PC-9 (cell line): ENCODE measurements around the gene AGBL3. TPM values are rescaled to one million over a fixed set of nuclear protein-coding genes. Genes with fewer than 3 reads are reported as not detected.

Experiments
- BruUV-seq: library from RNA; stranded (reverse); fragments of 400-500 nt; replicated peaks from 2 replicates; lab custom pipeline; 2021; lab: Mats Ljungman, UMichigan
- CTCF ChIA-PET: fragments of 300-600 bp; sonication (Branson Sonifier 250); formaldehyde crosslinking; loops from one replicate; lab custom pipeline; 2022; ENCODE audit warnings: antibody characterized with exemption; lab: Charles Lee
- POLR2A ChIA-PET: fragments of 300-600 bp; sonication (Branson Sonifier 250); formaldehyde crosslinking; loops from one replicate; lab custom pipeline; 2022; ENCODE audit warnings: antibody characterized with exemption; ENCODE audit not compliant: unreplicated experiment; lab: Charles Lee
- DNase-seq, 2 experiments: peaks; one replicate each; pipeline versions ENCODE4 v3.0.0 to v3.0.0-alpha.2; 2015 to 2022; ENCODE audit warnings: mixed read lengths in 1 of 2
- H2AFZ ChIP-seq: fragments of 200-600 bp; sonication (generic); 2 replicates; pipeline ENCODE4 v1.8.1; 2017; ENCODE audit warnings: antibody characterized with exemption
- H3F3A ChIP-seq: fragments of 200-600 bp; sonication (generic); 2 replicates; pipeline ENCODE4 v1.8.1; 2017; ENCODE audit warnings: antibody characterized with exemption, mild to moderate bottlenecking, low read depth; ENCODE audit not compliant: insufficient read depth
- H3K27ac ChIP-seq: fragments of 200-600 bp; sonication (generic); 2 replicates; pipeline ENCODE4 v1.6.1; 2016; ENCODE audit warnings: mixed run types
- H3K27me3 ChIP-seq: fragments of 200-600 bp; sonication (generic); 2 replicates; pipeline ENCODE4 v1.6.1; 2016; ENCODE audit warnings: low read depth, mixed run types; ENCODE audit not compliant: insufficient read depth
- H3K36me3 ChIP-seq: fragments of 200-600 bp; sonication (generic); 2 replicates; pipeline ENCODE4 v1.6.1; 2016; ENCODE audit warnings: low read depth, mixed run types
- H3K4me1 ChIP-seq: fragments of 200-600 bp; sonication (generic); replicated peaks from 2 replicates; pipeline ENCODE4 v1.6.1; 2016; ENCODE audit warnings: mixed run types; ENCODE audit not compliant: insufficient read depth
- H3K4me2 ChIP-seq: fragments of 200-600 bp; sonication (generic); 2 replicates; pipeline ENCODE4 v1.6.1; 2017; ENCODE audit warnings: mixed run types
- H3K4me3 ChIP-seq: fragments of 200-600 bp; sonication (generic); 2 replicates; pipeline ENCODE4 v1.6.1; 2016; ENCODE audit warnings: mixed run types
- H3K79me2 ChIP-seq: fragments of 200-600 bp; sonication (generic); 2 replicates; pipeline ENCODE4 v1.6.1; 2017; ENCODE audit warnings: low read depth, mixed run types
- H3K9me2 ChIP-seq: fragments of 200-600 bp; sonication (generic); 2 replicates; pipeline ENCODE4 v1.8.1; 2017; ENCODE audit warnings: mild to moderate bottlenecking; ENCODE audit not compliant: insufficient read depth
- H3K9me3 ChIP-seq: fragments of 200-600 bp; sonication (generic); 2 replicates; pipeline ENCODE4 v1.8.1; 2016; ENCODE audit warnings: low read depth; ENCODE audit not compliant: insufficient read depth
- H4K20me1 ChIP-seq: fragments of 200-600 bp; sonication (generic); 2 replicates; pipeline ENCODE4 v1.8.1; 2017; ENCODE audit not compliant: insufficient read depth
- CTCF ChIP-seq: fragments of 200-600 bp; sonication (generic); conservative IDR thresholded peaks from 2 replicates; pipeline ENCODE4 v1.6.1; 2017; ENCODE audit warnings: mixed run types, antibody characterized with exemption, mild to moderate bottlenecking, moderate library complexity
- EZH2 ChIP-seq: fragments of 200-600 bp; sonication (generic); IDR thresholded peaks from 2 replicates; pipeline ENCODE4 v1.8.0; 2017; ENCODE audit warnings: antibody characterized with exemption, low read depth
- intact Hi-C: fragments of 100-400 bp; cut with micrococcal nuclease; formaldehyde crosslinking; loops from one replicate; pipeline ENCODE4 v1.10.0; 2022; ENCODE audit not compliant: unreplicated experiment
- total RNA-seq: library from RNA; stranded (reverse); gene quantifications from 2 replicates; pipeline ENCODE4 v1.2.3, GENCODE V29; 2021

The AGBL3 gene
- total RNA-seq, 1 experiment from 2014 or later: 3.2 TPM

DNA sequence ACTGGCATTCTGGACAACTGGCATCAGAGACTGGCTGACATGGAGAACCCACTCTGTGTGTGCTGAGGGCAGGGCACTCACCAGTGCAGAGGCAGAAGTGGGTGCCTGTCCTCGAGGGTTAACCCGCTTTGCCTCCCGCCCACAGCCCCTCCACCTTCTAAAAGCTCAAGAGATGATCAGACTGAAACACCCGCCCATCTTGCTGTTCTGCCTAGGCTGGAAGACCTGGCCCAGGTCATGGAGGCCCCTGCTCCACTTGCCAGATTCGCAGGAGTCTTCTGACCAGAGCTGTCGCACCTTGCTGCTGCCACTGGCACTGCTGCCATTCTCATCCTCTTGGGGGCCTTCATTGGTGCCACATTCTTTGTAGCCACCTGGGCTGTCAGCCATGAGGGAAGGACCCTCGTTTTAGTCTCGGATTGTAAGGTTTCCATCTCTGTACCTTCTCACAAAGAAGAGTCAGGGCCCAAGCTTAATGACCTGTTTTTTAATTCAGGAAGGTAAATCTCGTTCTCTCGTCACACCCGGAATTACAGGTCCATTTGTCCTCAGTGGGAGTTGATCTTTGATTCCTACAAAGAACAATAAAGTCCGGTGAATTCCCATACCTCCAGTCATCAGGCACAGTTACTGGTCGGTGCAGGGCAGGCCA, 182.3 kb downstream of the AGBL3 start:
- H3K9me3 ChIP-seq: no peaks in the 10 kb centered on the region; the same call in 1 of the 2 replicates
- H3K27me3 ChIP-seq: no peaks in the 10 kb centered on the region
- H3K79me2 ChIP-seq: peaks cover 28% of the 10 kb centered on the region
- 0 out of 2 replicates have a peak, but pooled peaks cover 7% of the 10 kb centered on the region for H4K20me1 ChIP-seq
- BruUV-seq: no TSS peak
- POLR2A ChIA-PET: no interaction called here
- TF ChIP-seq CTCF: no peak
- no peak for TF ChIP-seq EZH2
- peaks cover 24% of the 10 kb centered on the region for H3K36me3 ChIP-seq
- H3K4me1 ChIP-seq: peaks cover 19% of the 10 kb centered on the region
- no peak for DNase-seq
- no peak overlapping the region for H3K27ac ChIP-seq
- CTCF ChIA-PET: no interaction called here
- H2AFZ ChIP-seq: no peak overlapping the region
- intact Hi-C loops: no loop called here
- H3K9me2 ChIP-seq: no peaks in the 10 kb centered on the region
- peak overlapping the region; percentile 96 for H3K4me2 ChIP-seq
- peak overlapping the region; percentile 88; the same call in 1 of the 2 replicates for H3K4me3 ChIP-seq
- peaks cover 18% of the 10 kb centered on the region for H3F3A ChIP-seq

DNA sequence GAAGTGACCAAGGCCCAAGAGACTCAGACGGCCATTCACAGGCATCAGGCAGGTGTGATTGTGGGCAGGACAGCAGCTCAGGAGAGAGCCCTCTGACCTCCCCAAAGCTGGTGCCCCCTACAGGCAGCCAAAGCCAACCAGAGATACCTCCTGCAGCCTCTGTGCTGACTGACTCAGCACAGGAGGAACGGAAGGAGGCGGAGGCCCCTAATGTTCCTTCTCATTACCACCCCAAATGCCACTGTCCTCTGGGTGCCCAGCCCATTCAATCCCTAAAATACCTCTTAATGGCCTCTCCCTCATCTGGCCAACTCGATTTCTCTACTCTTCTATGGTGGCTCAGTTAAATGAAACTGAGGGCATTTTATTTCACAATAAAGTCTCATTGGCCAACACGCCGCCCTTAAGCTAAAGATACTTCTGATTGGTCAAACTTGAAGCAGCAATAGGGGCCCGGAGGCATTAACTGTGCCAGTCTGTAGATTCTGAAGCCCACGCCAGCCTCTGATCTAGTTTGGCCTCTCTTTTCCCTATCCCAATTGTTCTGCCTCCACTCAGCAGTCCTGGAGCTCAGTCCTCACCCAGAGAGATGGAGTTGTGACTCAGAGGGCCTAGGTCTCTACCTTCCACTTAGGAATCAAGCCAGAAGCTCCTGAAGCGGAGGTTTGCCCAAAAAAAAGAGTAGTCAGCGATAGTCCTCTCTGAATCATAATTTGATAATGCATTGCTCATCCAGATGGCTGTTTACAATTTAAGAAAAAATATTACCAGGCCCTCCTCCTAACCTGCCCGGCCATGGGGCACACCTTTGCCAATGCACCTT, 183.0 kb downstream of the AGBL3 start:
- peaks cover 28% of the 10 kb centered on the region for H3K79me2 ChIP-seq
- peaks cover 19% of the 10 kb centered on the region for H3K4me1 ChIP-seq
- H3K4me3 ChIP-seq: peak overlapping the region; percentile 88
- peak overlapping the region; percentile 81 for H3K27ac ChIP-seq
- peak; percentile 42 to 62 for DNase-seq
- peak overlapping the region; percentile 85 for H2AFZ ChIP-seq
- TF ChIP-seq CTCF: peak; percentile 47; the same call in 1 of the 2 replicates
- no peak for TF ChIP-seq EZH2
- intact Hi-C loops: no loop called here
- no peaks in the 10 kb centered on the region for H3K9me2 ChIP-seq
- no peaks in the 10 kb centered on the region for H3K9me3 ChIP-seq
- H3K36me3 ChIP-seq: peaks cover 19% of the 10 kb centered on the region
- ChIA-PET CTCF (interaction anchor here (0.9 kb wide), 1 partner anchor 22 kb away, joined by 3 read pairs; no protein-coding TSS in a partner anchor), POLR2A (interaction anchor here (0.6 kb wide), 1 partner anchor 113 kb away, joined by 3 read pairs; no protein-coding TSS in a partner anchor)
- BruUV-seq: TSS peak; percentile 42
- peaks cover 18% of the 10 kb centered on the region for H3F3A ChIP-seq
- peak overlapping the region; percentile 96 for H3K4me2 ChIP-seq
- H4K20me1 ChIP-seq: 0 out of 2 replicates have a peak, but pooled peaks cover 7% of the 10 kb centered on the region
- no peaks in the 10 kb centered on the region for H3K27me3 ChIP-seq

GRCh38 chr7:135169964-135170273, 183.6 kb downstream of the AGBL3 start:
- no peaks in the 10 kb centered on the region for H3K9me3 ChIP-seq
- peaks cover 19% of the 10 kb centered on the region for H3K36me3 ChIP-seq
- peak overlapping the region; percentile 96 for H3K4me2 ChIP-seq
- H3K9me2 ChIP-seq: no peaks in the 10 kb centered on the region
- peak overlapping the region; percentile 88 for H3K4me3 ChIP-seq
- peaks cover 28% of the 10 kb centered on the region for H3K79me2 ChIP-seq
- peaks cover 19% of the 10 kb centered on the region for H3K4me1 ChIP-seq
- intact Hi-C loops: loop anchor here (1.0 to 10.0 kb wide), 9 partner anchors 41 to 733 kb away; partner anchors contain the start of genes AGBL3, NUP205 and WDR91
- TF ChIP-seq CTCF (no peak), EZH2 (no peak)
- H3K27ac ChIP-seq: peak overlapping the region; percentile 81
- BruUV-seq: no TSS peak
- H2AFZ ChIP-seq: peak overlapping the region; percentile 85
- CTCF ChIA-PET: interaction anchor here (0.9 kb wide), 1 partner anchor 23 kb away, joined by 3 read pairs; no protein-coding TSS in a partner anchor
- no peak for DNase-seq
- peaks cover 18% of the 10 kb centered on the region for H3F3A ChIP-seq
- H4K20me1 ChIP-seq: 0 out of 2 replicates have a peak, but pooled peaks cover 7% of the 10 kb centered on the region
- no peaks in the 10 kb centered on the region for H3K27me3 ChIP-seq
- POLR2A ChIA-PET: no interaction called here
